NCI-H2107 (cell line): ENCODE data around the gene SEC14L1.
A peak's percentile ranks its signal among the peaks of the same experiment; 100 is the strongest.
"Not testable (repeated sequence)": the region's sequence is repeated elsewhere in the genome, so short reads cannot be mapped to it uniquely, and the experiment has no call there.

ENCODE experiments used
- DNase-seq: peaks from one replicate; lab custom pipeline; 2025; lab: John Stamatoyannopoulos, UW

SEC14L1 gene

GRCh38 chr17:77116371-77116860, 24.4 kb upstream of the SEC14L1 start:
- no peak for DNase-seq

DNA sequence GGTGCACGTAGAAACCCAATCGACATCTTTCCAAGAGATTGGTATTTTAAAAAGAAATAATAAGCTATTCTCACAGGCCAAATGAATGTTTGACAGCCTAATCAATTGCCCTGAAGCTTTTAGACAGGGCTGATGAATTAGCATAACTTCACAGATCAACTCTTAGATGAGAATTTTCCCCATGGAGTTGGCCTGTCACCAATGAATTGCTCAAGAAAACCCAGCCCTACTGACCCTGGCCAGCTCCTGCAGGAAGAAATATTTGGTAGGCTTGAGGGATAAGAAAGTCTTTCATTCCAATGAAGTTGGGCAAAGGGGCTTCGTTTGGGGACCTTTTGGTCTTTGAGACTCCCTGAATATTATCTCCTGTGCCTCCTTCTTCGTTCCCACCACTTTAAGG, 23.4 kb upstream of the SEC14L1 start:
- no peak for DNase-seq

GRCh38 chr17:77118251-77118928, 22.4 kb upstream of the SEC14L1 start:
- no peak for DNase-seq

DNA sequence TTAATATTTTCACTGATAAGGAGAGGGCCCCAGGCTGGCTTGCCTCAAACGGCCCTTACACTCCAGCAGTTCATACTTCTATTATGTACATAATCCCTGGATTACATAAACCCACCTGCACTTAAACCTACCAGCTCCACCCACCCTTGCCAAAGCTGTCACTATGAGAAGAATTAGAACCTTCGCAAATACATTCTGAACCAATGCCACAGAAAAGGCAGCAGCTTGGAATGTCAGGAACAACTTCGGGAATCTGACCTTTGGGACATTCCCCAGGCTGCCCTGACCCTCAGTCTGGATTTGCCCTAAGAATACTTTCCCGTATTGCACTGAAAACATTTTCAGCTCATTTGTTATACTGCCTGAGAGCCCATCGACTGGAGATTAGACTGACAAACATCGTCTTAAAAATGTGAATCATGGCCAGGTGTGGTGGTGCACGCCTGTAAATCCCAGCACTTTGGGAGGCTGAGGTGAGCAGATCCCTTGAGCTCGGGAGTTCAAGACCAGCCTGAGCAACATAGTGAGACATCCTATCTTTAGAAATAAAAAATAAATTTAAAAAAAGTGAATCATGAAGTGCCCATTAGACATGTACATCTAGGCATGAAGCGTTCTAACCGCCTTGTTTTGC, 21.0 kb upstream of the SEC14L1 start:
- no peak for DNase-seq

DNA sequence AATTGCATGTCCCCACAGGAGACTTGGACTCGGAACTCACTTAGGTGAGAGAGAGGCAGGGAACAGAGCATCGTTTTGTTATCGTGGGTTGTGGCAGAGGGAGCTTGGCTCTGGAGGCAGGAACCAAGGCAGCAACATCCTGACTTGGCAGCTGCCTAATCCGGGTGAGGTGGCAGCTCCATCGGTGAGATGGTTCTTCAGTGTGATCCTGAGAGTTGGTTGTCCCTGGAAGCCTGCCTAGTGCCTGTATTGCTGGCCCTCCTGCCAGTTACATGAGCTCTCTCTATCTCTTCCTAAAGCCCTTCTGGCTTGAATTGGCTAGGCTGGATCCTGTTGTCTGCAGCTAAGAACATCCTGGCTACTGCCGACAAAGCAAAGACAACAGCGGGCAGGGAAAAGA, 19.9 kb upstream of the SEC14L1 start:
- DNase-seq, result no peak

- no peak for DNase-seq
Measured at GRCh38 chr17:77124192-77124889, 16.4 kb upstream of the SEC14L1 start.

DNA sequence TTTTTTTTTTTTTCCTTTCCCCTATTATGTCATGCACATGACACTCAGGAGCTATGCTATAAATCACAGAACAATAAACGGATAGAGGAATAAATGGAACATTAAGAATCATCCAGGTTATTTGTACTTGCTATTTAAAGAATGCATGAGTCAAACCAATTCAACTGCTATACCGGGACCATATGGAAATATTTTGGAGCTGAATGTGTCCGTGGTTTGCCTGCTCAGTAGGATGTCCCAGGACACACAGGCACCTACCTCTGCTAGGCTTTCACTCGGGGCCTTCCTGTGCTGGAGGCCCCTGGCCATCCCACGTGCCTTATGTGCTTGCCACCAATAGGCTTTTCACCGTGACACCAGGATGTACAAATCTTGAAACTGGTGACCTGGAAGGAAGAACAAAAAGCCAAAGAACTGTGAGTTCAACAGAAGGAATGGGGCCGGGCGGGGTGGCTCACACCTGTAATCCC, 15.3 kb upstream of the SEC14L1 start:
- DNase-seq, result no peak

GRCh38 chr17:77126519-77126918, 14.2 kb upstream of the SEC14L1 start:
- DNase-seq, result peak; percentile 47

GRCh38 chr17:77127735-77128361, 12.9 kb upstream of the SEC14L1 start:
- DNase-seq, result no peak

GRCh38 chr17:77128896-77129567, 11.7 kb upstream of the SEC14L1 start:
- DNase-seq, result no peak

- DNase-seq, result no peak
Measured at GRCh38 chr17:77129568-77130301, 11.0 kb upstream of the SEC14L1 start.

DNA sequence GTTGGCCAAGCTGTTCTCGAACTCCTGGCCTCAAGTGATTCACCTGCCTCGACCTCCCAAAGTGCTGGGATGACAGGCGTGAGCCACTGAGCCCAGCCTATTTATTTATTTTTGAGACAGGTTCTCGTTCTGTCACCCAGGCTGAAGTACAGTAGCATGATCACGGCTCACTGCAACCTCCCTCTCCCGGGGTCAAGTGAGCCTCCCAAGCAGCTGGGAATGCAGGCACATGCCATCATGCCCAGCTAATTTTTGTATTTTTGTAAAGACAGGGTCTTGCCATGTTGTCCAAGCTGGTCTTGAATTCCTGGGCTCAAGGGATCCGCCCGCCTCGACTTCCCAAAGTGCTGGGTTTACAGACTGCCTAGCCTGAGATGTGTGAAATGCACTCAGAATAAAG, 10.2 kb upstream of the SEC14L1 start:
- no peak for DNase-seq

GRCh38 chr17:77131904-77132303, 8.9 kb upstream of the SEC14L1 start:
- DNase-seq, result no peak

GRCh38 chr17:77132411-77133086, 8.2 kb upstream of the SEC14L1 start:
- no peak for DNase-seq

DNA sequence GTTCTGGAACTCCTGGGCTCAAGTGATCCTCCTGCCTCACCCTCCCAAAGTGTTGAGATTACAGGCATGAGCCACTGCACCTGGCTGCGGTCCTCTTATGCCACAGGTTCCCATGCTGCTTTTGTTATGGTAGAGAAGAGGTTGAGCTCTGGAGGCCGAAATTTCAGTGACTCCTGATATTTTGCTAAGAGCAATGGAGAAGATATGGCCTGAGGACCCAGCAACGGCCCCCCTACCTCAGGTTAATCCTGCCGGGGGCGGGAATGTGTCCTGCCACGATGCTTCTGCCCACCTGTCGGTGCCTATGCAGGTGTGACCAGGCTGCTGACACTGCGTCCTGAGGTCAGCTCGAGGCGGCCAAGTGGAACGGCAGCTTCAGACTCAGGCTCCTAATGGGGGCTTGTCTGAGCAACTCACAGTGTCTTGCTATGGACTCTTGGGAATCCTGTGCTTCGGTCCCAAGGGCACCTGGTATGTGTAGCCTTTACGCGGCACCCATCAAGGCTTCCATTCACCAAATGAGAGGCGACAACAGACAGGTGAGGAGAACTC, 7.6 kb upstream of the SEC14L1 start:
- DNase-seq, result no peak

- no peak for DNase-seq
Measured at GRCh38 chr17:77136420-77136767, 4.4 kb upstream of the SEC14L1 start.

DNA sequence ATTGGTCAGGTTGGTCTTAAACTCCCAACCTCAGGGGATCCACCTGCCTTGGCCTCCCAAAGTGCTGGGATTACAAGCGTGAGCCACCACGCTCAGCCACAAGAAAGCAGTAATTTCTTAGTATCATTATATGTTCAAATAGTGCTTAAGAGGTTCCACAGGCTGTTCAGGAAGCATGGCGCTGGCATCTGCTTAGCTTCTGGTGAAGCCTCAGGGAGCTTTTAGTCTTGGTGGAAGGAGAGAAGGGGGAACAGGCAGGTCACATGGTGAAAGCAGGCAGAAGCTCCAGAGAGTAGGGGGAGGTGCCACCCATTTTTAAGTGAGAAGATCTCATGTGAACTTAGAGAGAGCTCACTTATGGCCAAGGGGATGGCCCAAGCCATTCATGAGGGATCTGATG, 3.7 kb upstream of the SEC14L1 start:
- no peak for DNase-seq

- not testable (repeated sequence) for DNase-seq
Measured at GRCh38 chr17:77137886-77138285, 2.9 kb upstream of the SEC14L1 start.

DNA sequence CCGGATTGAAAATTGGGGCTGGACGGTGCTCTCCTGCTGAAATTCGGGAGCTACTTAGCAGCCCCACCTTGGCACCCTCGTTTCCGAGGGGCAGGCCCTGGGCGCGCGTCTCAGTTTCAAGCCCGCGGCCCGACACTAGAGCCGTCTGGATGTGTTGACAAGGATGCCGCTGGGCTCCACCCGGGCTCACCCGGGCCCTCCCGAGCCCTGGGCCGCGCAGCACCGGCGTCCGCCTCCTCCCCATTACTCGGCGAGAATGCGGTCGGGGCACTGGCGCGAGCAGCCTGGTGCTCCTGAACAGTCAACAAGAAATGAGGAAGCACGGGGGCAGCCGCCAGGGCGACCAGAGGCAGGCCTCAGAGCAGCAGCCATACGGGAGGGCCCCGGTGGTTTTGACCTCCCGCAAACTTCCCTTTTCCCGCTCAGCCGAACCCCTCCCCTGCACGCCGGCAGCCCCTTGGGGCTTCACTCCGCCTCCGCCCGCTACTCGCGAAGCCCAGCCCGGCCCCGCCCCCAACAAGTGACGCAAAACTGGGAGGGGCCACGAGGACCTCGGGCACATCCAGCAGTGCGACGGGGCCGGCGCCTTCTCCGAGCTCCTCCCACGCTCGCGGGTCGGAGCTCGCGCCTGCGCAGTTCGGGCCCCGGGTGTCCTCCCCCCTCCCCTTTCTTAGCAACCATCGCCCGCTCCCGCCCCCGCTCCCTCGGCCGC, 447 bp upstream of the SEC14L1 start:
- DNase-seq, result peak; percentile 97
